MG63 (cell line): Measurements from ENCODE around the gene C5AR2. TPM values are rescaled to one million over a fixed set of nuclear protein-coding genes. Genes with fewer than 3 reads are reported as not detected.
"Not testable (repeated sequence)": the region's sequence is repeated elsewhere in the genome, so short reads cannot be mapped to it uniquely, and the experiment has no call there.

ENCODE experiments used
- DNase-seq: peaks from one replicate; pipeline ENCODE4 v3.0.0-alpha.2; 2020
- H3K27me3 ChIP-seq: fragments of 250-450 bp; sonication (Bioruptor Pico); 2 replicates; pipeline ENCODE4 v1.5.1; 2020; ENCODE audit warnings: mild to moderate bottlenecking, moderate library complexity
- H3K36me3 ChIP-seq: fragments of 250-450 bp; sonication (Bioruptor Pico); 2 replicates; pipeline ENCODE4 v1.5.1; 2020; ENCODE audit warnings: mild to moderate bottlenecking, moderate library complexity
- H3K4me3 ChIP-seq: fragments of 250-450 bp; sonication (Bioruptor Pico); 2 replicates; pipeline ENCODE4 v1.5.1; 2020; ENCODE audit warnings: mild to moderate bottlenecking, moderate library complexity
- H3K9me3 ChIP-seq: fragments of 250-450 bp; sonication (Bioruptor Pico); 2 replicates; pipeline ENCODE4 v1.5.1; 2020; ENCODE audit warnings: mild to moderate bottlenecking, moderate library complexity
- total RNA-seq: library from RNA; depleted of rRNA; stranded (reverse); fragments of >200 nt; shearing (Covaris generic); gene quantifications from 2 replicates; pipeline ENCODE4 v1.2.3, GENCODE V29; 2014; ENCODE audit warnings: low replicate concordance

C5AR2 gene
- total RNA-seq, 1 experiment from 2014 or later: not detected

DNA sequence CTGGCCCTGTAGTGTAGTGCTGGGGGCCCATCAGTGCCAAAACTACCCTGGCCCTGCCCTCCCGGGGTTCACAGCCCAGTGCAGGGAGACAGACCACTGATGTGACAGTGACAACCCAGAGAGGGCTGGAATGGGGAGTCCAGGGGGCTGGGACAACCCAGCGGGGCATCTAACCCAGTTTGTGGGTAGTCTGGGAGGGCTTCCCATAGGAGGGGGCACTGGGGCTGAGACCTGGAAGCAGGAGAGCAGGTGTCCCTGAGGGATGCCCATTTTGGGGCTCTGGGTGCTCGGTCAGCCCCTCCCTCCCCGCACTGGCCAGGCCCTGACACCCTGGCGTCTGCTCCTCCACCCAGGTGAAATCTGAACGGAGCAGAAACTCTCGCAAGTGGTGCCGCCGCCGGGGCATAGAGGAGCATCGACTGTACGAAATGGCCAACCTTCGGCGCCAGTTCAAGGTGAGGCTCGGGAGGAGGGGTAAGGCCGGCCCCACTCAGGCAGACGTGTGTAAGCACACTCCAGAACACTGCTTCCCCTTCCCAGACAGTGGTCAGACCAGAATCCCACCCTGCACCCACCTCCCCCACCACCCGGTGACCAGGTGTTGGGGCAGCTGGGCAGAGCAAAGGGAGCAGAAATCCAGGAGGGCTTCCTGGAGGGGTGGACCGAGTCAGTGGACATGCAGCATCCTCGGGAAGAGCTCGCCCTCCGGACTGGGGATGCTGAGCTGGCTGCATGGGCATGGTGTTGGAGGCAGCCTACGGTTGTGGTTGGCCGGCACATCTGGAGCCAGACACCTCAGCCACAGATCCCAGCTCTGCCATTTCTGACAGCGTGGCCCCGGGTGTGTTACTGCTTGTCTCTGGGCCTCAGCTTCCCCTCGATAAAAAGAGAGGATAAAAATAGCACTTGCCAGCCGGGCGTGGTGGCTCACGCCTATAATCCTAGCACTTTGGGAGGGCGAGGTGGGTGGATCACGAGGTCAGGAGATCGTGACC, 41.6 kb downstream of the C5AR2 start:
- Histone ChIP-seq H3K36me3 (peaks cover 88% of the 10 kb centered on the region), H3K4me3 (no peak overlapping the region), H3K27me3 (no peaks in the 10 kb centered on the region), H3K9me3 (no peaks in the 10 kb centered on the region)
- DNase-seq: no peak

DNA sequence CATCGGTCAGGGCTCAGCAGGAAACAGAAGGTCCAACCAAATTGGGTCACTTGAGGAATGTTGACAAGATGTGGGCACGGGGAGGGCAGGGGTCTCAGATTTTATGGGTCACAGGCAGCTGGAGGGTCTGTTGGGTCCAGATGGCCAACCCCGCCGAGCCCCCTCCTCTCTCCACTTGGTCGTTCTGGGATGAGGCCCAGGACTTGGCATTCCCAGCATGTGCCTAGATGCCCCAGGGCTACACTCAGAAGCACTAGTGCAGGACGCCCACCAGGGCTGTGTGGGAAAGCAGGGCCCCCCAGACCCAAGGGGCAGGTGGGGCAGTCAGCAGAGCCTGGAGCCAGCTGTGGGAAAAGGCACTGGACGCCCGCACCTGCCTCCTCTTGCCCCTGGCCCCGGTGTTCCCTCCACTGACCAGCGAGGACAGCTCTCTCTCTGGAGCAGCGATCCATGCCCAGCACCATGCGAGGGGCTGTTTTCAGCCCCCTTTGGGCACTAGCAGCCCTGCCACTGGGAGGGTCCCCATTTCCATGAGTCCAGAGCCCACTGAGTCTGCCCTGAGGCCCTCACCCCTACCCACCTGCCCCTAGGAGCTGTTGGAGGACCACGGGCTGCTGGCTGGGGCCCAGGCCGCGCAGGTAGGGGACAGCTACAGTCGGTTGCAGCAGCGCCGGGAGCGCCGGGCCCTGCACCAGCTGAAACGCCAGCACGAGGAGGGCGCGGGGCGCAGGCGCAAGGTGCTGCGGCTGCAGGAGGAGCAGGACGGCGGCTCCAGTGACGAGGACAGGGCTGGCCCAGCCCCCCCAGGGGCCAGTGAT, 43.1 kb downstream of the C5AR2 start:
- peaks cover 81% of the 10 kb centered on the region for H3K36me3 ChIP-seq

DNA sequence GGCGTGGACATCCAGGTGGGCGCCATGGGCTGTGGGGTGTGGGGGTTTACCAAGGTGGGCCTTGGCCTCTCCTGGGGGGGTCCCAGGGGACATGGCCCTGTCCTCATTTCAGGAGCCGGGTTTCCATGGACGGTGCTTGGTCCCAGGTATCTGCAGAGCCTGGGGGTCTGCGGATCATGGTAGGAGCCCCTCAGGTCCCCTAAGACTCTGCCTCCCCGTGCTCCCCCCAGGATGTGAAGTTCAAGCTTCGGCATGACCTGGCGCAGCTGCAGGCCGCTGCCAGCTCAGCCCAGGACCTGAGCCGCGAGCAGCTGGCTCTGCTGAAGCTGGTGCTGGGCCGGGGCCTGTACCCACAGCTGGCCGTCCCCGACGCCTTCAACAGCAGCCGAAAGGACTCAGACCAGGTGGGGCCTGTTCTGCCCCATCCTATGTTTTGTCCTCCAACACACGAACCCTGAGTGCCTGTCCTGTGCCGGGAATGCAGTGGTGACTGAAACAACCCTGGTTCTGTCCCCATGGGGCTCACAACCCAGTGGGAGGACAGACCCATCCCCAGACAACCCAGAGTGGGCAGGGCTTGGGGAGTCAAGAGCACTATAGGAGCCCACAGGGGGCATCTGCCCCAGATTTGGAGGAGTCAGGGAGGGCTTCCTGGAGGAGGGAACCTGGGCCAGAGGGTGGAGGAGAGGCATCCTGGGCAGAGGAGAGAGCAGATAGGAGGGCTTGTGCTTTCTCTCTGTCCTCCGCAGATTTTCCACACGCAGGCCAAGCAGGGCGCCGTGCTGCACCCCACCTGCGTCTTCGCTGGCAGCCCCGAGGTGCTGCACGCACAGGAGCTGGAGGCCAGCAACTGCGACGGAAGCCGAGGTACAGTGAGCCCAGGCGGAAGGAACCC, 44.0 kb downstream of the C5AR2 start:
- DNase-seq: no peak
- no peaks in the 10 kb centered on the region for H3K27me3 ChIP-seq
- no peaks in the 10 kb centered on the region for H3K9me3 ChIP-seq
- no peak overlapping the region for H3K4me3 ChIP-seq
- H3K36me3 ChIP-seq: peaks cover 81% of the 10 kb centered on the region

More for the DNA sequence above, 43.1 kb downstream of the C5AR2 start:
- Histone ChIP-seq H3K4me3 (no peak overlapping the region), H3K27me3 (no peaks in the 10 kb centered on the region), H3K9me3 (no peaks in the 10 kb centered on the region)
- no peak for DNase-seq

DNA sequence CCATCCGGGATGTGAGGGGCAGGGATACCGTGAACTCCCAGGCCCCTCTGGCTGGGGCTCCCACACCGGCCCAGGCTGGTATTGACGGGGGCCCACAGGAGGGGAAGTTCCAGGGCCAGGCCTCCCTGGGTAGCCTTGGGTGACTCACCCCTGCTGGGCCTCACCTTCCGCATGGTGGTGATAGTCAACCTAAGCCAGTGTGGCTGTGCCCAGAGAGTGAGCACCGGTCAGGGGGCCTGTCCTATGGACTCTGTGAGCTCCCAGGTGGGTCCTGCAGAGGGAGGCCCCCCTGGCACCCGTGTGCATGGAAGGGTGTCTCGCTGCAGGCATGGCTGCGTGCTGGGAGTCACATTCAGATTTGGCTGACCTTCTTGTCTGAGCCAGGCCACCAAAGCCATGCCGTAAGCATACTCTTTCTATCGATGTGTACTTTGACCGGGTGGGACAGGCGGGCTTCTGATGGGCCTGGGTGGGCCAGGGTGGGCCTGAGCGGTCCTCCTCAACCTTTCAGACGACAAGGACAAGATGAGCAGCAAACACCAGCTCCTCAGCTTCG, 44.7 kb downstream of the C5AR2 start:
- no peak for DNase-seq
- H3K9me3 ChIP-seq: no peaks in the 10 kb centered on the region
- H3K27me3 ChIP-seq: no peaks in the 10 kb centered on the region
- H3K4me3 ChIP-seq: no peak overlapping the region
- peaks cover 81% of the 10 kb centered on the region for H3K36me3 ChIP-seq

DNA sequence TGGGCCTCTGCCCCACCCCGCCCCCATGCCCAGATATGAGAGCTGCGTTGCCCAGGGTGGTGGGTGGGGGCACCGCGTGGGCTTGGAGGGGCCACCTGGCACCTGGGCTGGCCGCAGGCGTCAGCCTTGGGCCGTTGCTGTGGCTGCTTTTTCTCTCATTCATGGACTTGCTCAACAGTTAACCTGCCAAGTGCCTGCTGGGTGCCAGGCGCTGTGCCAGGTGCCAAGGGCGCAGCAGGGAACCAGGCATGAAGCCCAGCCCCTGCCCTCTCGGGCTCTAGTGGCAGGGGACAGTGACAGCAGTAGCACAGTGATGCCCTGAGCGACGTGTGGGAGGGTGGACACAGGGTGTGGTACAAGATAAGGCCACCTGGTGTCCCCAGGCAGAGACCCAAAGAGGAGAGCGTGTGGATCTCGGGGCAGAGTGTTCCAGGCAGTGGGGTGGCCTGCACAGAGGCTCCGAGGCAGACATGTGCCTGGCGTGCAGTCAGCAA, 45.3 kb downstream of the C5AR2 start:
- Histone ChIP-seq H3K36me3 (peaks cover 80% of the 10 kb centered on the region), H3K27me3 (no peaks in the 10 kb centered on the region), H3K4me3 (no peak overlapping the region), H3K9me3 (no peaks in the 10 kb centered on the region)
- peak; percentile 33 for DNase-seq

DNA sequence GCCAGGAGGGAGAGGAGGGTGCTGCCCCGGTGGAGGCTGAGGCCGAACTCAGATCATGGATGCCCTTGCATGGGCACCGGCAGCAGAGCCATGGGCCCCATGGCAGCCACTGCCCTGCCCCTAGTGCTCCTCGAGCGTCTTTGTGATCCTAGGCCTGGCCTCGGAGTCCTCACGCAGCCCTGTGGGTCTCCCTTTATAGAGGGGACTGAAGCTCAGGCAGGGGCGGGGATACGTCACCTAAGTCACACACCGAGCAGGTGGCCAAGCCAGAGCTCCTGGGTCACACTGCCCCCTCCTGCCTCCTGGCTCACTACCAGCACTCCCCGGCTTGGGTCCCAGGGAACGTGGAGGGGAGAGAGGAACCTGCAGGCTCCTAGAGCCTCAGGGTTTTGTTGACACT, 45.8 kb downstream of the C5AR2 start:
- no peak for DNase-seq
- H3K36me3 ChIP-seq: peaks cover 76% of the 10 kb centered on the region
- H3K4me3 ChIP-seq: no peak overlapping the region
- no peaks in the 10 kb centered on the region for H3K27me3 ChIP-seq
- H3K9me3 ChIP-seq: no peaks in the 10 kb centered on the region

DNA sequence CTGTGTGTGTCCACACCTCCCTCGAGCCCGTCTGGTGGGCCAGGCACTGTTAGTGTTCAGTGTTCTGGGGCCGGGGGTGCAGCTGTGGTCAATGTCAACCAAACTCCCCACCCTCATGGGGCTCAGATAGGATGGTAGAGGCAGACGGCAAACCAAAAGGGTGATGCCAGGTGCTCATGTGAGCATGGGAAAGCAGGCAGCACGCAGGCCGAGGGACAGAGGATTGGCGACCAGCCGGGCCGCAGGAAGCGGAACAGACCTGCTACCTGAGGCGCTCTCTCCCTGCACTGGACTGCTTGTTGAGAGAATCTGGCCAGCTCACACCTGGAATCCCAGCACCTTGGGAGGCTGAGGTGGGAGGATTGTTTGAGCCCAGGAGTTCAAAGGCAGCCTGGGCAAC, 46.3 kb downstream of the C5AR2 start:
- Histone ChIP-seq H3K36me3 (peaks cover 71% of the 10 kb centered on the region), H3K4me3 (no peak overlapping the region), H3K27me3 (no peaks in the 10 kb centered on the region), H3K9me3 (no peaks in the 10 kb centered on the region)
- no peak for DNase-seq

DNA sequence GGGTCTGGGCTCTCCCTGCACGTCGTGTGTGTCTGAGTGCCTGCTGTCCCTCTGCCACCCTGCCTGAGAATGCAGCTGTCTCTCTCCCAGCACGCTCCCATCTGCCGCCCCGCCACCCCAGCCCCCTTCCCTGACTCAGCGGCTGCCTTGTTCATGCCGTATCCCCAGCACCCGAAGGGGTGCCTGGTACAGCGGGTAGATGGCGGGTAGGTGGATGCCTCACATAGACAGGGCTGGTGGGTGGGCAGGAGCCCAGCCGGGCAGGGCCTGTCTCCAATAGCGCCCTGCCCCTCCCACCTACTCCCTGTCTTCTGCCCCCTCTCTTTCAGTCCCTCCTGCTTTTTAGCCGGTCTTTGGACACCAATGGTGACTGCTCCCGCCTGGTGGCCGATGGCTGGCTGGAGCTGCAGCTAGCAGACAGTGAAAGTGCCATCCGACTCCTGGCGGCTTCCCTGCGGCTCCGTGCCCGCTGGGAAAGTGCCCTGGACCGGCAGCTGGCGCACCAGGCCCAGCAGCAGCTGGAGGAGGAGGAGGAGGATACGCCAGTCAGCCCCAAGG, 47.5 kb downstream of the C5AR2 start:
- DNase-seq: no peak
- H3K36me3 ChIP-seq: peaks cover 60% of the 10 kb centered on the region
- H3K9me3 ChIP-seq: no peaks in the 10 kb centered on the region
- H3K27me3 ChIP-seq: no peaks in the 10 kb centered on the region
- no peak overlapping the region for H3K4me3 ChIP-seq

DNA sequence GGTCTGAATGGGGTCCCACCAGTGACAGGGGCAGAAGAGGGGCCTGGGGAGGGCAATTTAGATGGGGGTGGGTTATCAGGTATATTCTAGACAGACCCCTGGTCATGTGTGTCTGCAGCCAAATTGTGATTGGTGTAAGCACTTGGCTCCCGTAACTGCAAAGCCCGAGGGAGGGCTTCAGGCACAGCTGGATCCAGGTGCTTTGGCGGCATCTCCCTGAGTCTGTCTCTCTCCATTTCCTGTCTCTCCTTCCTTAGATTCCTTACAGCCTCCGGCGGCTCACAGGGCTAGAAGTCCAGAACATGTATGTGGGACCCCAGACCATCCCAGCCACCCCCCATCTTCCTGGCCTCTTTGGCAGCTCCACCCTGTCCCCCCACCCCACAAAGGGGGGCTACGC, 48.6 kb downstream of the C5AR2 start:
- Histone ChIP-seq H3K4me3 (no peak overlapping the region), H3K27me3 (no peaks in the 10 kb centered on the region; the same call in 1 of the 2 replicates), H3K9me3 (no peaks in the 10 kb centered on the region), H3K36me3 (peaks cover 51% of the 10 kb centered on the region)
- no peak for DNase-seq

DNA sequence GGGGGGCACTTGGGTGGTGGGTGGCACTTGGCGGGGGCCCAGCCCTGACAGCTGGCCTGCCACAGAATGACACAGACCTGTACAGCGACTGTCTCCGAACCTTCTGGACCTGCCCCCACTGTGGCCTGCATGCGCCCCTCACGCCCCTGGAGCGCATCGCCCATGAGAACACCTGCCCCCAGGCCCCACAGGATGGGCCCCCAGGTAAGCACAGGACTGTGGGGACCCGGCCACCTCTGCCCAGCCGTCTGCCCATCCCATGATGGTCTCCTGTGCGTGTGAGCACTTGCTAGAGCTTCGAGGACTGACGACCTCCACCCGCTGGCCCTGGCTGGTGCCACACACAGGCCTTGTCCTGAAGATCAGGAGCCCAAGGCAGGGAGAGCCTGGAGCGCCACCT, 49.1 kb downstream of the C5AR2 start:
- H3K9me3 ChIP-seq: no peaks in the 10 kb centered on the region
- no peak overlapping the region for H3K4me3 ChIP-seq
- DNase-seq: no peak
- H3K27me3 ChIP-seq: no peaks in the 10 kb centered on the region; the same call in 1 of the 2 replicates
- peaks cover 45% of the 10 kb centered on the region for H3K36me3 ChIP-seq

DNA sequence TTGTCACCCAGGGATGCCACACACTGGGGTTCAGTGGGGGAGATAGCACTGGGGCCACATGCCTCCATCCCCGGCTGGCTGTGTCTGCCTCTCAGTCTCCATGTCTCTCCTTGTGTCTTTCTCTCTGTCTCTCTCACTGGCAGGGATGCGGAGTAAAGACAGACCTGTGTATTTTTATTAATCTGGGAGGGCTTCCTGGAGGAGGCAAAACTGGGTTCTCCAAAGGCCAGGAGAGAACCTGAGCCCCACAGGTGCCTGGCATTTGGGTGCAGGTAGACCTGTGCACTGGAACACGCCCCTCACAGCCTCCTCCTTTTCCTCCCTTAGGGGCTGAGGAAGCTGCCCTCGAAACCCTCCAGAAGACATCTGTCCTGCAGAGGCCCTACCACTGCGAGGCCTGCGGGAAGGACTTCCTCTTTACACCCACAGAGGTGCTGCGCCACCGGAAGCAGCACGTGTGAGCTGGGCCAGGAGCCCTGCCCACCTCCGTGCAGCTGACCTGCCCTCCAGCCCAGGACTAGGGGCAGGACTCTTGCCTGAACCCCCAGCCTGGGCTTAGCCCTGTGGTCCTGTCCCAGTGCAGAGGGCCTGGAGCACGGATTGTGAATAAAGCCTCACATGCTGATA, 49.8 kb downstream of the C5AR2 start:
- Histone ChIP-seq H3K9me3 (no peaks in the 10 kb centered on the region), H3K36me3 (peaks cover 38% of the 10 kb centered on the region), H3K27me3 (no peaks in the 10 kb centered on the region; the same call in 1 of the 2 replicates), H3K4me3 (no peak overlapping the region)
- DNase-seq: no peak

DNA sequence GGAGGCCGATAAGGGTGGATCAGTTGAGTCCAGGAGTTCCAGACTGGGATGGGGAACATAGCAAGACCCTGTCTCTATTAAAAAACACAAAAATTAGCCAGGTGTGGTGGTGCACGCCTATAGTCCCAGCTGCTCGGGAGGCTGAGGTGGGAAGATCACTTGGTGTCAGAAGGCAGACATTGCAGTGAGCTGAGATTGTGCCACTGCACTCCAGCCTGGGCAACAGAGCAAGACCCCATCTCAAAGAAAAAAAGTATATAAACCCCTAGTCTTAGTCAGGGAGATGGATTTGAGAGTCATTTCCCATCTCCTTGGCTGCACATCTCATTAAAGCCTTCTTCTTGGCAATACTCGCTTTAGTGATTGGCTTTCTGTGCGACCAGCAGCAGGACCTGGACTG, 51.9 kb downstream of the C5AR2 start:
- not testable (repeated sequence) for H3K9me3 ChIP-seq, DNase-seq, H3K4me3 ChIP-seq, H3K27me3 ChIP-seq
- H3K36me3 ChIP-seq: peaks cover 29% of the 10 kb centered on the region

DNA sequence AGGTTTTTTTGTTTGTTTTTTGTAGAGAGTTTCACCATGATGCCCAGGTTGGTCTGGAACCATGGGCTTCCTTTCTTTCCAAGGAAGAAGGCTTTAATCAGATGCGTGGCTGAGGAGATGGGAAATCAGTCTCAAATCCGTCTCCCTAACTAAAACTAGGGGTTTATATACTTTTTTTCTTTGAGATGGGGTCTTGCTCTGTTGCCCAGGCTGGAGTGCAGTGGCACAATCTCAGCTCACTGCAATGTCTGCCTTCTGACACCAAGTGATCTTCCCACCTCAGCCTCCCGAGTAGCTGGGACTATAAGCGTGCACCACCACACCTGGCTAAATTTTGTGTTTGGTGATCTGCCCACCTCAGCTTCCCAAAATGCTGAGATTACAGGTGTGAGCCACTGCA, 52.6 kb downstream of the C5AR2 start:
- not testable (repeated sequence) for H3K27me3 ChIP-seq, H3K4me3 ChIP-seq, H3K9me3 ChIP-seq, DNase-seq
- peaks cover 26% of the 10 kb centered on the region for H3K36me3 ChIP-seq

DNA sequence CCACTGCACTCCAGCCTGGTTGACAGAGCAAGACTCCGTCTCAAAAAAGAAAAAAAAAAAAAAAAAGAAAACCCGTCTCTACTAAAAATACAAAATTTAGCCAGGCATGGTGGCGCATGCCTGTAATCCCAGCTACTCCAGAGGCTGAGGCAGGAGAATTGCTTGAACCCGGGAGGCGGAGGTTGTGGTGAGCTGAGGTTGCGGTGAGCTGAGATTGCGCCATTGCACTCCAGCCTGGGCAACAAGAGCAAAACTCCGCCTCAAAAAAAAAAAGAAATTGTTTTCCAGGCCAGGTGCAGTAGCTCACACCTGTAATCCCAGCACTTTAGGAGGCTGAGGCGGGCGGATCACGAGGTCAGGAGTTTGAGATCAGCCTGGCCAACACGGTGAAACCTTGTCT, 54.6 kb downstream of the C5AR2 start:
- not testable (repeated sequence) for H3K36me3 ChIP-seq, DNase-seq, H3K27me3 ChIP-seq, H3K4me3 ChIP-seq, H3K9me3 ChIP-seq

DNA sequence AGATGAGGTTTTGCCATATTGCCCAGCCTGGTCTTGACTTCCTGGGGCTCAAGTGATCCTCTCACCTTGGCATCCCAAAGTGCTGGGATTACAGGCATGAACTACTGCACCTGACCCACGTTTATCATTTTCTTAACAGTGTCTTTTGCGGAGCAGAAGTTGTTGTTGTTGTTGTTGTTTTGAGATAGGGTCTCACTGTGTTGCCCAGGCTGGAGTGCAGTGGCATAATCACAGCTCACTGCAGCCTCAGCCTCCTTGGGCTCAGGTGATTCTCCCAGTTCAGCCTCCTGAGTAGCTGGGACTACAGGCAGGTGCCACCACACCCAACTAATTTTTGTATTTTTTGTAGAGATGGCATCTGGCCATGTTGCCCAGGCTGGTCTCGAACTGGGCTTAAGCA, 55.6 kb downstream of the C5AR2 start:
- H3K4me3 ChIP-seq, H3K36me3 ChIP-seq, H3K27me3 ChIP-seq, DNase-seq, H3K9me3 ChIP-seq: not testable (repeated sequence)
